H9 (cell line): ENCODE data around the gene IL1A. TPM values are rescaled to one million over a fixed set of nuclear protein-coding genes. Genes with fewer than 3 reads are reported as not detected.

Experiments
- DNase-seq: peaks from one replicate; pipeline ENCODE4 v3.0.0-alpha.2; 2017
- H2AFZ ChIP-seq: one replicate; pipeline ENCODE4 v1.6.1; 2013; ENCODE audit warnings: mild to moderate bottlenecking, low read length, control low read depth, moderate library complexity
- H2AK5ac ChIP-seq: 2 replicates; pipeline ENCODE4 v1.6.1; 2013; ENCODE audit warnings: low read length, control low read depth, mixed read lengths; ENCODE audit not compliant: insufficient read length
- H2BK120ac ChIP-seq: one replicate; pipeline ENCODE4 v1.6.1; 2013; ENCODE audit warnings: low read depth, mild to moderate bottlenecking, low read length, control low read depth, inconsistent platforms; ENCODE audit not compliant: poor library complexity, severe bottlenecking
- H2BK12ac ChIP-seq: 2 replicates; pipeline ENCODE4 v1.6.1; 2013; ENCODE audit warnings: low read length, control low read depth, mixed read lengths, low read depth; ENCODE audit not compliant: insufficient read length
- H2BK15ac ChIP-seq: 2 replicates; pipeline ENCODE4 v1.6.1; 2013; ENCODE audit warnings: low read depth, low read length, control low read depth
- H2BK20ac ChIP-seq: one replicate; pipeline ENCODE4 v1.6.1; 2013; ENCODE audit warnings: low read depth, mild to moderate bottlenecking, low read length, control low read depth, inconsistent platforms; ENCODE audit not compliant: poor library complexity, severe bottlenecking
- H2BK5ac ChIP-seq: 2 replicates; pipeline ENCODE4 v1.6.1; 2013; ENCODE audit warnings: low read length, control low read depth, mixed read lengths; ENCODE audit not compliant: insufficient read length
- H3K14ac ChIP-seq: 2 replicates; pipeline ENCODE4 v1.6.1; 2013; ENCODE audit warnings: low read length, control low read depth; ENCODE audit not compliant: insufficient read depth
- H3K18ac ChIP-seq: 2 replicates; pipeline ENCODE4 v1.6.1; 2013; ENCODE audit warnings: low read depth, mild to moderate bottlenecking, mixed read lengths, low read length, control low read depth; ENCODE audit not compliant: insufficient read length
- H3K23ac ChIP-seq: 2 replicates; pipeline ENCODE4 v1.6.1; 2013; ENCODE audit warnings: low read length, control low read depth, mixed read lengths, low read depth; ENCODE audit not compliant: insufficient read length
- H3K23me2 ChIP-seq: 2 replicates; pipeline ENCODE4 v1.6.1; 2013; ENCODE audit warnings: low read depth, mild to moderate bottlenecking, mixed read lengths, low read length, control low read depth; ENCODE audit not compliant: insufficient read length, poor library complexity, severe bottlenecking
- H3K27ac ChIP-seq: 2 replicates; pipeline ENCODE4 v1.5.1; 2013; ENCODE audit warnings: low read length, control low read depth, mixed read lengths, low read depth; ENCODE audit not compliant: insufficient read length
- H3K27me3 ChIP-seq: 2 replicates; pipeline ENCODE4 v1.6.1; 2013; ENCODE audit warnings: low read length, control low read depth, inconsistent platforms; ENCODE audit not compliant: insufficient read depth
- H3K4ac ChIP-seq: 2 replicates; pipeline ENCODE4 v1.6.1; 2013; ENCODE audit warnings: low read depth, mild to moderate bottlenecking, control low read depth, inconsistent platforms, low read length, moderate library complexity
- H3K4me1 ChIP-seq: 2 replicates; pipeline ENCODE4 v1.6.1; 2013; ENCODE audit warnings: low read length, control low read depth, inconsistent platforms; ENCODE audit not compliant: insufficient read depth
- H3K4me2 ChIP-seq: 2 replicates; pipeline ENCODE4 v1.6.1; 2013; ENCODE audit warnings: low read length, control low read depth, mixed read lengths; ENCODE audit not compliant: insufficient read length, insufficient read depth
- H3K56ac ChIP-seq: 2 replicates; pipeline ENCODE4 v1.6.1; 2013; ENCODE audit warnings: low read depth, mild to moderate bottlenecking, mixed read lengths, low read length, control low read depth; ENCODE audit not compliant: insufficient read length
- H3K79me1 ChIP-seq: 2 replicates; pipeline ENCODE4 v1.6.1; 2013; ENCODE audit warnings: low read depth, mild to moderate bottlenecking, moderate library complexity, low read length, control low read depth, inconsistent platforms; ENCODE audit not compliant: insufficient read depth, poor library complexity, severe bottlenecking
- H3K79me2 ChIP-seq: 2 replicates; pipeline ENCODE4 v1.6.1; 2013; ENCODE audit warnings: low read length, control low read depth, inconsistent platforms; ENCODE audit not compliant: insufficient read depth
- H3K9ac ChIP-seq: 2 replicates; pipeline ENCODE4 v1.6.1; 2013; ENCODE audit warnings: low read length, control low read depth, mixed read lengths; ENCODE audit not compliant: insufficient read length; ENCODE audit errors: extremely low read depth
- H3K9me3 ChIP-seq: one replicate; pipeline ENCODE4 v1.6.1; 2013; ENCODE audit warnings: low read depth, low read length, inconsistent platforms; ENCODE audit not compliant: control insufficient read depth
- H3T11ph ChIP-seq: one replicate; pipeline ENCODE4 v1.6.1; 2013; ENCODE audit warnings: mild to moderate bottlenecking, low read length, control low read depth, inconsistent platforms
- H4K20me1 ChIP-seq: one replicate; pipeline ENCODE4 v1.6.1; 2013; ENCODE audit not compliant: control insufficient read depth, insufficient read length, insufficient read depth
- H4K5ac ChIP-seq: 2 replicates; pipeline ENCODE4 v1.6.1; 2013; ENCODE audit warnings: low read depth, mild to moderate bottlenecking, mixed read lengths, low read length, control low read depth; ENCODE audit not compliant: insufficient read length
- H4K8ac ChIP-seq: replicated peaks from 2 replicates; pipeline ENCODE4 v1.6.1; 2013; ENCODE audit warnings: low read length, control low read depth, mixed read lengths, low read depth; ENCODE audit not compliant: insufficient read length
- H4K91ac ChIP-seq: 2 replicates; pipeline ENCODE4 v1.6.1; 2013; ENCODE audit warnings: low read depth, mild to moderate bottlenecking, moderate library complexity, mixed read lengths, low read length, control low read depth; ENCODE audit not compliant: insufficient read length
- H3K27ac Mint-ChIP-seq, 3 experiments: 2 replicates in 2 of 3; 3 replicates in 1 of 3; pipeline ENCODE4 v1.8.0; 2020 to 2021; ENCODE audit warnings: mixed read lengths in 3 of 3, mild to moderate bottlenecking in 1 of 3, moderate library complexity in 1 of 3
- H3K27me3 Mint-ChIP-seq: 2 replicates; pipeline ENCODE4 v1.8.0; 2021; ENCODE audit warnings: low read depth, mild to moderate bottlenecking, moderate library complexity, mixed read lengths
- H3K36me3 Mint-ChIP-seq, 3 experiments: 2 replicates in 2 of 3; 3 replicates in 1 of 3; pipeline ENCODE4 v1.8.0; 2020 to 2021; ENCODE audit warnings: low read depth in 3 of 3, mixed read lengths in 3 of 3; ENCODE audit not compliant: insufficient read depth in 1 of 3
- H3K4me1 Mint-ChIP-seq, 2 experiments: 2 replicates each; pipeline ENCODE4 v1.8.0; 2020; ENCODE audit warnings: mixed read lengths in 2 of 2
- H3K4me3 Mint-ChIP-seq, 2 experiments: 2 replicates in 1 of 2; 3 replicates in 1 of 2; pipeline ENCODE4 v1.8.0; 2020 to 2021; ENCODE audit warnings: mild to moderate bottlenecking in 2 of 2, mixed read lengths in 2 of 2, moderate library complexity in 1 of 2
- H3K9me3 Mint-ChIP-seq, 2 experiments: 2 replicates in 1 of 2; 3 replicates in 1 of 2; pipeline ENCODE4 v1.8.0; 2020; ENCODE audit warnings: mild to moderate bottlenecking in 2 of 2, mixed read lengths in 2 of 2, moderate library complexity in 1 of 2
- CTCF ChIP-seq: fragments of 200-600 bp; sonication (generic); conservative IDR thresholded peaks from 3 replicates; pipeline ENCODE4 v1.8.0; 2021; ENCODE audit warnings: antibody characterized with exemption, mild to moderate bottlenecking
- WGBS: extraction: QIAGEN DNeasy Blood & Tissue Kit; methylation state at CpG from one replicate; pipeline ENCODE4 v1.1.7; 2013; ENCODE audit warnings: missing lambda C conversion rate, low lambda C conversion rate, mixed read lengths; ENCODE audit not compliant: insufficient read length; ENCODE audit errors: extremely low coverage; 5-methylcytosine and 5-hydroxymethylcytosine counted together
- total RNA-seq: library from RNA; stranded (reverse); gene quantifications from 2 replicates; pipeline ENCODE4 v1.2.1, GENCODE V29; 2021

Gene IL1A
- total RNA-seq, 1 experiment from 2014 or later = 0.35 TPM

- Histone ChIP-seq H4K91ac (no peak within 1 kb of the TSS), H3K79me2 (no peaks in the 10 kb centered on the region), H2BK5ac (no peak within 1 kb of the TSS), H3K4me2 (peak within 1 kb of the TSS; percentile 62), H2BK12ac (no peak within 1 kb of the TSS), H3K23me2 (peaks cover 4% of the 10 kb centered on the region), H3T11ph (no peak within 1 kb of the TSS), H3K9me3 (no peaks in the 10 kb centered on the region), H4K8ac (no peak within 1 kb of the TSS), H3K4ac (no peak within 1 kb of the TSS), H3K79me1 (no peaks in the 10 kb centered on the region), H3K4me1 (no peaks in the 10 kb centered on the region), H2BK120ac (no peak within 1 kb of the TSS), H2AK5ac (no peak within 1 kb of the TSS), H3K27me3 (no peaks in the 10 kb centered on the region), H2BK15ac (no peak within 1 kb of the TSS), H4K5ac (no peak within 1 kb of the TSS), H3K9ac (peak within 1 kb of the TSS; percentile 14), H3K18ac (peak within 1 kb of the TSS; percentile 53), H2BK20ac (no peak within 1 kb of the TSS), H4K20me1 (no peaks in the 10 kb centered on the region), H3K14ac (peak within 1 kb of the TSS; percentile 51), H3K56ac (no peak within 1 kb of the TSS), H3K23ac (no peak within 1 kb of the TSS), H2AFZ (no peak within 1 kb of the TSS), H3K27ac (no peak within 1 kb of the TSS)
- Mint-ChIP-seq H3K36me3 (peaks cover 3 to 24% (median 23%) of the 10 kb centered on the region in 3 experiments; a peak in 6 of 7 replicates), H3K4me3 (peak within 1 kb of the TSS; percentile 95 to 98), H3K4me1 (peaks cover 21 to 23% of the 10 kb centered on the region in 2 experiments), H3K27ac (peak within 1 kb of the TSS; percentile 85 to 87 (median 85)), H3K27me3 (no peaks in the 10 kb centered on the region), H3K9me3 (no peaks in the 10 kb centered on the region)
- WGBS = no CpG with 5 or more reads among the region's 79 CpGs
- TF ChIP-seq CTCF = no peak
- peak; percentile 97 for DNase-seq
Observed at GRCh38 chr2:112764071-112765044, 19.9 kb downstream of the IL1A start, which contains the start of gene CKAP2L. CKAP2L (minus strand) TSS chr2:112764609; CDS start chr2:112764598, 11 bp downstream.
